SK-N-SH (cell line): ENCODE results near the gene ELMO1.

ENCODE experiments used
- GATA2 ChIP-seq: sonication (generic); formaldehyde crosslinking; IDR thresholded peaks from 2 replicates; pipeline ENCODE4 v1.5.0; 2020; ENCODE audit warnings: mild to moderate bottlenecking, missing genetic modification reagents
- NFIC ChIP-seq: IDR thresholded peaks from 2 replicates; pipeline ENCODE4 v1.4.0; 2012; ENCODE audit warnings: borderline replicate concordance
- POLR2AphosphoS5 ChIP-seq: IDR thresholded peaks from 2 replicates; pipeline ENCODE4 v1.6.1; 2012; ENCODE audit warnings: low read depth, low read length
- TF ChIP-seq, protein P1 (sequence below): IDR thresholded peaks from 2 replicates; pipeline ENCODE4 v1.4.0; 2012; ENCODE audit warnings: low read depth
- TF ChIP-seq, protein P2 (sequence below): fragments of 200-600 bp; sonication (generic); IDR thresholded peaks from 2 replicates; pipeline ENCODE4 v1.6.1; 2017; ENCODE audit warnings: antibody characterized with exemption, mild to moderate bottlenecking, moderate library complexity

DNA sequence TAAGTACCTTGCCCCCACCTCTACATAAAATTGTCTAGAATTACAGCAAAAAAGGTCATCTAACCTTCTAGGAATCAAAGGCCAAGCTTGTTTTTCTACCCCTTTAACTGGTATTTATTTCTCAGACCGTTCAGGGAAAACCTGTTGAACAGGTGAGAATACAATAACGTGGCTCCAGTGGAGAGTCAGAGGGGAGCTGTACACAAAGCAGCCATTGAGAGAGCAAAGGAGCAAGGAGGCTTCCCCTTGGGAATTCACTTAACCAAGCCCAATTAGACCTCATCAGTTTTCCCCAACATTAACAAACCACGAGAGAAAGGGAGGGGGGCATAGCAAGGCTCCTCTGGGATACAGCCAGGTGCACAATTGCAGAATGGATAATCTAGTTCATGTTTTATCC lies 101.9 kb downstream of the ELMO1 start:
- TF ChIP-seq, protein P1, sequence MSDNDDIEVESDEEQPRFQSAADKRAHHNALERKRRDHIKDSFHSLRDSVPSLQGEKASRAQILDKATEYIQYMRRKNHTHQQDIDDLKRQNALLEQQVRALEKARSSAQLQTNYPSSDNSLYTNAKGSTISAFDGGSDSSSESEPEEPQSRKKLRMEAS = no peak
- TF ChIP-seq, protein P2, sequence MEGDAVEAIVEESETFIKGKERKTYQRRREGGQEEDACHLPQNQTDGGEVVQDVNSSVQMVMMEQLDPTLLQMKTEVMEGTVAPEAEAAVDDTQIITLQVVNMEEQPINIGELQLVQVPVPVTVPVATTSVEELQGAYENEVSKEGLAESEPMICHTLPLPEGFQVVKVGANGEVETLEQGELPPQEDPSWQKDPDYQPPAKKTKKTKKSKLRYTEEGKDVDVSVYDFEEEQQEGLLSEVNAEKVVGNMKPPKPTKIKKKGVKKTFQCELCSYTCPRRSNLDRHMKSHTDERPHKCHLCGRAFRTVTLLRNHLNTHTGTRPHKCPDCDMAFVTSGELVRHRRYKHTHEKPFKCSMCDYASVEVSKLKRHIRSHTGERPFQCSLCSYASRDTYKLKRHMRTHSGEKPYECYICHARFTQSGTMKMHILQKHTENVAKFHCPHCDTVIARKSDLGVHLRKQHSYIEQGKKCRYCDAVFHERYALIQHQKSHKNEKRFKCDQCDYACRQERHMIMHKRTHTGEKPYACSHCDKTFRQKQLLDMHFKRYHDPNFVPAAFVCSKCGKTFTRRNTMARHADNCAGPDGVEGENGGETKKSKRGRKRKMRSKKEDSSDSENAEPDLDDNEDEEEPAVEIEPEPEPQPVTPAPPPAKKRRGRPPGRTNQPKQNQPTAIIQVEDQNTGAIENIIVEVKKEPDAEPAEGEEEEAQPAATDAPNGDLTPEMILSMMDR = no peak
- TF ChIP-seq GATA2 (CRISPR knock-in tag) (no peak), POLR2AphosphoS5 (no peak), NFIC (no peak)
